B cell (primary cell): Measurements from ENCODE around the gene MAD1L1. TPM values are rescaled to one million over a fixed set of nuclear protein-coding genes. Genes with fewer than 3 reads are reported as not detected.

Experiments
- ATAC-seq: fragments of 200-7000 bp; cut with Tn5 transposase; one replicate; pipeline ENCODE4 v1.10.0; 2021; ENCODE audit warnings: low read depth, mild to moderate bottlenecking, moderate number of reproducible peaks, moderate library complexity
- CTCF ChIA-PET: fragments of 350-600 bp; sonication (Branson Sonifier 250); formaldehyde crosslinking; loops from one replicate; lab custom pipeline; 2021; ENCODE audit warnings: antibody characterized with exemption, inconsistent platforms; lab: Charles Lee
- POLR2A ChIA-PET: fragments of 350-600 bp; sonication (Branson Sonifier 250); formaldehyde crosslinking; loops from one replicate; lab custom pipeline; 2021; ENCODE audit warnings: antibody characterized with exemption; lab: Charles Lee
- DNase-seq: peaks from one replicate; pipeline ENCODE4 v3.0.0; 2013
- H2AFZ ChIP-seq: 2 replicates; pipeline ENCODE4 v1.6.1; 2012; ENCODE audit warnings: mild to moderate bottlenecking, low read depth, low read length; ENCODE audit not compliant: insufficient read depth, poor library complexity, severe bottlenecking
- H3K27ac ChIP-seq, 2 donors: 1 replicate in 1 of 2; 2 replicates in 1 of 2; pipeline ENCODE4 v1.5.1; 2012 to 2013; ENCODE audit warnings: low read length in 2 of 2, mild to moderate bottlenecking in 2 of 2, moderate library complexity in 1 of 2
- H3K27me3 ChIP-seq, 4 experiments: fragments of 200-600 bp in 1 of 4; sonication (generic) in 1 of 4; replicated peaks in 1 of 4; 1 replicate in 2 of 4; 2 replicates in 2 of 4; pipeline versions ENCODE4 v1.6.1 to v1.7.0; 2013 to 2016; ENCODE audit warnings: low read length in 3 of 4, mild to moderate bottlenecking in 2 of 4, mixed read lengths in 1 of 4, moderate library complexity in 1 of 4; ENCODE audit not compliant: insufficient read depth in 4 of 4, control insufficient read depth in 3 of 4; ENCODE audit errors: control extremely low read depth in 1 of 4
- H3K36me3 ChIP-seq, 2 experiments: replicated peaks in 1 of 2; 1 replicate in 1 of 2; 2 replicates in 1 of 2; pipeline versions ENCODE4 v1.6.1 to v1.7.1; 2013; ENCODE audit warnings: low read length in 1 of 2; ENCODE audit not compliant: insufficient read depth in 2 of 2, control insufficient read depth in 1 of 2; ENCODE audit errors: control extremely low read depth in 1 of 2, extremely low read depth in 1 of 2
- H3K4me1 ChIP-seq, 2 donors: fragments of 200-600 bp in 1 of 2; sonication (generic) in 1 of 2; 1 replicate in 1 of 2; 2 replicates in 1 of 2; pipeline versions ENCODE4 v1.5.1 to v1.6.1; 2013 to 2017; ENCODE audit warnings: low read length in 2 of 2; ENCODE audit not compliant: control insufficient read depth in 2 of 2, insufficient read depth in 2 of 2
- H3K4me2 ChIP-seq: replicated peaks from 2 replicates; pipeline ENCODE3; 2012; ENCODE audit warnings: mild to moderate bottlenecking, low read depth, low read length; ENCODE audit not compliant: poor library complexity, severe bottlenecking
- H3K4me3 ChIP-seq, 5 experiments: fragments of 200-600 bp in 1 of 5; sonication (generic) in 1 of 5; 1 replicate in 3 of 5; 2 replicates in 2 of 5; pipeline versions ENCODE4 v1.5.1 to v1.7.0; 2011 to 2016; ENCODE audit warnings: low read length in 4 of 5, mild to moderate bottlenecking in 4 of 5, low read depth in 2 of 5, control low read depth in 1 of 5, moderate library complexity in 1 of 5; ENCODE audit not compliant: insufficient read depth in 1 of 5; ENCODE audit errors: control extremely low read depth in 1 of 5, extremely low read depth in 1 of 5
- H3K79me2 ChIP-seq: fragments of 200-600 bp; sonication (generic); one replicate; pipeline ENCODE4 v1.6.0; 2016; ENCODE audit warnings: low read length; ENCODE audit not compliant: control insufficient read depth, insufficient read depth
- H3K9ac ChIP-seq: fragments of 200-600 bp; sonication (generic); 2 replicates; pipeline ENCODE4 v1.6.1; 2017; ENCODE audit warnings: mild to moderate bottlenecking, low read length, moderate library complexity
- H3K9me3 ChIP-seq, 3 donors: one replicate each; pipeline versions ENCODE4 v1.6.1 to v1.7.1; 2013; ENCODE audit warnings: low read length in 2 of 3; ENCODE audit not compliant: control insufficient read depth in 2 of 3, insufficient read depth in 1 of 3; ENCODE audit errors: control extremely low read depth in 1 of 3
- H4K20me1 ChIP-seq: 2 replicates; pipeline ENCODE4 v1.6.0; 2012; ENCODE audit warnings: mild to moderate bottlenecking, low read length; ENCODE audit not compliant: insufficient read depth, control insufficient read depth, poor library complexity, severe bottlenecking
- H3K27ac Mint-ChIP-seq: one replicate; pipeline ENCODE4 v1.8.0; 2021; ENCODE audit warnings: mixed read lengths
- H3K27me3 Mint-ChIP-seq: one replicate; pipeline ENCODE4 v1.8.0; 2021; ENCODE audit warnings: mixed read lengths
- H3K4me1 Mint-ChIP-seq: one replicate; pipeline ENCODE4 v1.8.0; 2021; ENCODE audit warnings: mixed read lengths
- H3K4me3 Mint-ChIP-seq: one replicate; pipeline ENCODE4 v1.8.0; 2021; ENCODE audit warnings: mixed read lengths
- H3K9me3 Mint-ChIP-seq: one replicate; pipeline ENCODE4 v1.8.0; 2022; ENCODE audit warnings: mixed read lengths; ENCODE audit not compliant: insufficient read depth
- CTCF ChIP-seq: fragments of 200-600 bp; IDR thresholded peaks from one replicate; pipeline ENCODE4 v1.8.0; 2022; ENCODE audit warnings: antibody characterized with exemption, mild to moderate bottlenecking
- EZH2 ChIP-seq: IDR thresholded peaks from 2 replicates; pipeline ENCODE4 v1.6.1; 2012; ENCODE audit warnings: borderline replicate concordance, low read depth, mild to moderate bottlenecking, moderate library complexity, low read length; ENCODE audit not compliant: insufficient read depth, poor library complexity, severe bottlenecking
- WGBS: methylation state at CpG from one replicate; pipeline ENCODE4 v1.1.5; 2013; ENCODE audit warnings: missing lambda C conversion rate; ENCODE audit not compliant: insufficient coverage; 5-methylcytosine and 5-hydroxymethylcytosine counted together
- intact Hi-C: fragments of 100-400 bp; cut with micrococcal nuclease; formaldehyde crosslinking; loops from one replicate; pipeline ENCODE4 v1.10.0; 2022
- polyA plus RNA-seq: library from polyadenylated mRNA; depleted of rRNA; stranded (reverse); fragments of >200 nt; gene quantifications from 2 replicates; pipeline ENCODE4 v1.2.3, GENCODE V29; 2012
- total RNA-seq, 2 donors: library from RNA; stranded (reverse); fragments of 120-200 nt in 1 of 2; gene quantifications; 1 replicate in 1 of 2; 2 replicates in 1 of 2; pipeline versions ENCODE4 v1.2.3 to v1.2.4, GENCODE V29; 2013 to 2022

MAD1L1 gene
- total and polyA plus RNA-seq, 2 donors (not counting 1 experiment from before 2014, with no cell fraction given): 86.7 to 110 TPM

GRCh38 chr7:2098496-2098895 lies 134.2 kb downstream of the MAD1L1 start:
- 95% methylated on average over 10 of the region's 16 CpGs for WGBS
- Histone ChIP-seq H4K20me1 (peaks cover 16% of the 10 kb centered on the region), H3K9ac (no peak overlapping the region), H3K4me3 (no peak overlapping the region), H3K4me1 (peaks cover 49 to 56% of the 10 kb centered on the region in 2 donors), H3K9me3 (peaks cover 0 to 4% (median 0%) of the 10 kb centered on the region in 3 donors), H3K4me2 (peak overlapping the region; percentile 72), H3K27me3 (no peaks in the 10 kb centered on the region), H3K79me2 (peaks cover 42% of the 10 kb centered on the region), H3K27ac (peak overlapping the region; percentile 93 to 95), H2AFZ (no peak overlapping the region), H3K36me3 (peaks cover 0 to 6% of the 10 kb centered on the region in 2 experiments)
- no peaks in the 10 kb centered on the region for H3K27me3 Mint-ChIP-seq
- peaks cover 65% of the 10 kb centered on the region for H3K4me1 Mint-ChIP-seq
- H3K4me3 Mint-ChIP-seq: peak overlapping the region; percentile 62
- ATAC-seq: no peak
- intact Hi-C loops: no loop called here
- TF ChIP-seq EZH2: no peak
- ChIA-PET CTCF (interaction anchor here (3.4 to 3.8 kb wide), 2 partner anchors 111 to 250 kb away, joined by 20 to 40 read pairs; no protein-coding TSS in a partner anchor), POLR2A (no interaction called here)
- DNase-seq: no peak
- no peaks in the 10 kb centered on the region for H3K9me3 Mint-ChIP-seq
- peak overlapping the region; percentile 96 for H3K27ac Mint-ChIP-seq

GRCh38 chr7:2098056-2098455 lies 134.7 kb downstream of the MAD1L1 start:
- no peak for DNase-seq
- ChIA-PET CTCF (interaction anchor here (3.4 kb wide), 1 partner anchor 111 kb away, joined by 20 read pairs; no protein-coding TSS in a partner anchor), POLR2A (no interaction called here)
- Histone ChIP-seq H2AFZ (no peak overlapping the region), H4K20me1 (peaks cover 16% of the 10 kb centered on the region), H3K9me3 (peaks cover 0 to 4% (median 0%) of the 10 kb centered on the region in 3 donors), H3K79me2 (peaks cover 38% of the 10 kb centered on the region), H3K9ac (no peak overlapping the region), H3K4me3 (no peak overlapping the region), H3K4me1 (peaks cover 48 to 54% of the 10 kb centered on the region in 2 donors), H3K36me3 (peaks cover 0 to 6% of the 10 kb centered on the region in 2 experiments), H3K4me2 (peak overlapping the region; percentile 72), H3K27ac (peak overlapping the region; percentile 93 to 95), H3K27me3 (no peaks in the 10 kb centered on the region)
- intact Hi-C loops: no loop called here
- H3K9me3 Mint-ChIP-seq: no peaks in the 10 kb centered on the region
- H3K27me3 Mint-ChIP-seq: no peaks in the 10 kb centered on the region
- no peak for ATAC-seq
- no peak for TF ChIP-seq CTCF
- no peak for TF ChIP-seq EZH2
- H3K4me1 Mint-ChIP-seq: peaks cover 66% of the 10 kb centered on the region
- H3K4me3 Mint-ChIP-seq: peak overlapping the region; percentile 52
- WGBS: 92% methylated on average over 18 of the region's 18 CpGs
- H3K27ac Mint-ChIP-seq: peak overlapping the region; percentile 96
